ENCODE data around the gene WDR81.
A peak's percentile ranks its signal among the peaks of the same experiment; 100 is the strongest.
"Not testable (repeated sequence)": the region's sequence is repeated elsewhere in the genome, so short reads cannot be mapped to it uniquely, and the experiment has no call there.

Gene WDR81

DNA sequence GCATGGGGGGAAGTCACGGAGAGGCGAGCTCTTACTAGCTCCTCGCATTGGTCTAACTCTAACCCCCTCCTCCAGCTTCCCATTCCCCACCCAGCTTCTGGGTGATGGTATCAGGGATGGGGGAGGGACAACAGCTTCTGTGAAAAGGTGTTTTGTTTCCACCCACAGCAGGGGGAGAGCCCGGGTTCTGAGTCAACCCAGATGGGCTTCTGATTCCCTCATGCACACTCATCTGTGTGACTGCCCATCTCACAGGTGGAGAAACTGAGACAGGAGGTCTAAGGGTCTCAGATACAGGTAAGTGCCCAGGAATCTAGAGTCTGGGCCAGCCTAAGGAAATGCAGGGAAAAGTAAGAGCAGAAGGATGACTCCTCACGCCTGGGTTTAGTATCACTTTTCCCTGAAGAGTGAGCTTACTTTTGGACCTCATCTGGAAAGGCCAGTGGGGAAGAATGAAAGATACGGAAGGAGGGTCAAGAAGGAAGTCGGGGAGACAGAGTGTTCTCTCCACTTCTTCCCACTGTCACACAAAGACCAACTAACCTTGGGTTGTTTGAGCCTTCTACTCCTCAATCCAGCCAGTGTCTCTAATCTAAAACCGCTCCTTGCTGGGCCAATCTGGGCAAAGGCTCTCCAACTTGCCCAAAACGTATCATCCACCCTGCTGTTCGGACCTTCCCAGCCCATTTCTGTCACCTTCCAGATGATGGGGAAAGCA is 11.2 kb upstream of the WDR81 start:
- DNase-seq (ENCODE audit: extremely low read depth in 1 of 2, low read depth in 1 of 2) = no peak

DNA sequence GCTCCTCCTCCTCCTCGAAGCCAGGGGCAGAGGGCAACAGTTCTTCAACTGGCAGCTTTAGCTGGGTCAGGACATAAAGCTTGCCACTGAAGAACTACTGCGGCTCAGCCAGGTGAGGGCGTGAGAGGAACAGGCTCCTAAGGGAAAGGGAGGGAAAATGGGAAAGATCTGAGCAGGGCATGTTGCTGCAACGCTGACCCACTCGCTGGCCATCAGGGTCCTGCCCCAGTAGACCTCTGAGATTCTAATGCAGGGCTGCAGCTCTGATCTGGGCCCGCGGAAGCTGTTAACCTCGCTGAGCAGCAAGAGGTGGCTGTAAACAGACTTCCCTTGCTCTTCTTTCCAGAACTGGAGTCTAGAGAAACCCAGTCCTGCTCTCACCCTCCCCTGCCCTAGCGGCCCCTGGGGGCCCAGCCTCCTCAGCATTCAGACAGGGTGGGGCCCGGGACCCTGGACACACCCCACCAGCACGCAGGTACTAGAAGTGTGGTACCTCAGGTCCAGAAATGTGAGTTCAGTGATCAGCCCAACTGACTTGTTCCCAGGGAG is 10.6 kb upstream of the WDR81 start:
- no peak for DNase-seq (ENCODE audit: extremely low read depth in 1 of 2, low read depth in 1 of 2)

DNA sequence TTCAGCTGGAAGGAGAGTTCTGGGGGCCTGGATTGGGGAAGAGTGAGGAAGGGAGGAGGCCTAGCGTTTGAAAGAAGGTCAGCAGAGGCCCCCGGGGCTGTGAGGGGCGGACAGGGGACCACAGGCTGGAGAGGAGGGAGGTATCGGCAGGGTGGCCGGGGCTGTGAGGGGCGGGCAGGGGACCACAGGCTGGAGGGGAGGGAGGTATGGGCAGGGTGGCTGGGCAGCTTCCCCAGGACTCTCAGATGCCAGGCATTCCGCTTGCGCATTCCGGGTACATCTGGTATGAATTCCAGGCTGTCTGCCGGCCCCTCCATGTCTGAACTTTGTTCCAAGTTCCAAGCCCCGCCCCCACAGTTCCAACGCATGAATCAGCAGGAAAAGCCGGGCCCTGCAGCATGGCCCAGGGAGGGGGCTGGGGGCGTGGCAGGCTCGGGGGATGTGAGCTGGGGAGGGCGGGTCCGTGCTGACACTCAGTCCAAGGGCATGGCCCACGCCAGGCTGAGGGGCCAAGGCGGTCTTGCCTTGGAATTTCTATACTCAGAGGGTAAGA is 10.0 kb upstream of the WDR81 start:
- DNase-seq (ENCODE audit: extremely low read depth in 1 of 2, low read depth in 1 of 2) = no peak

DNA sequence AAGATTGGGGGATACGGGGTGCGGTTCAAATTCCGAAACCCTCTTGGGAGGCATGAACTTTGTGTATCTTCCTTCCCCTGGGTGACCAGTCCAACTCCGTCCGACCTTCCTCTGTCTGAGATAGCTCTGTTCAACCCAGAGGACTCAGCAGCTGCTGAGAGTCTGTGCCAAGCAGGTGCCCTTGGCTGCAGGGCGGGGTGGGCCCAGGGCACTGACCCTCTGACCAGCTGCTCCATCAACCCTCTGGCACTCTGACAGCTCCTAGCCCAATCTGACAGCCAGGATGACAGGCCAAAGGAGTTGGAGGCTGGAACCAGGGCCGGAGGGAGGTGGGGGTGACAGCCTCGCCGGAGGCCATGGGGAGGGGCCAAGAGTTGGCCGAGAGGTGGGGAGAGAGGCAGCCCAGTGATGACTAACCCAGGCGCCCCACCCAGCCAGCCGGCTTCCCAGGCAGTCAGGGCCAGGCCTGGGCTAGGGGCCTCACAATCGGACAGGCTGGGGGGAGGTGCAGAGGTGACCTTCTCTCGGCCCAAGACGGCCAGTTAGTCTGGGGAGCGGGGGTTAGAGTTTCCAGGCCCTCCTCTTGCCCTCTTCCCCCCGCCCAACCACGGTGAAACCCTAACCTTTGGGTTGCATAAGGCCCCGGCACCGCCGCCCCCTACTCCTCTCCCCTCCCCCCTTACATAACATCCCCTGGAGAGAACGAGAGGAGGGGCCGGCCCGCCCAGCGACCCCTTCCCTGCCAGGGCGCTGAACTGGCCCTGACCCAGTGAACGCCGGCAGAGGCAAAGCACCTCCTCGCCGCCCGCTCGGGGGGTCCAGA is 9.3 kb upstream of the WDR81 start:
- DNase-seq (ENCODE audit: extremely low read depth in 1 of 2, low read depth in 1 of 2) = no peak

DNA sequence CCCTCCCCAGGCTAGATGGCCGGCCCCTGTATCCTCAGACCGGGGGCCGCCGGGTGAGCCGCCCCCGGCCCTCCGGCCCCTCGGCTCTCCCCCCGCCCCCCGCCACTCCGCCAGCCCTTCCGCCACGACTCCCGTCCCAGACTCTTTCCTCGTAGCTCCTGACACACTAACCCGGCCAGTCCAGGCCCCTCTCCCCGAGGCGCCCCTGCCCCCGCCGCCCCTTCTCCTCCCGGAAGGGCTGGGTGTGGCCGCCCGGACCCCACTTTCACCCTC is 8.8 kb upstream of the WDR81 start:
- DNase-seq (ENCODE audit: extremely low read depth in 1 of 2, low read depth in 1 of 2) = no peak

DNA sequence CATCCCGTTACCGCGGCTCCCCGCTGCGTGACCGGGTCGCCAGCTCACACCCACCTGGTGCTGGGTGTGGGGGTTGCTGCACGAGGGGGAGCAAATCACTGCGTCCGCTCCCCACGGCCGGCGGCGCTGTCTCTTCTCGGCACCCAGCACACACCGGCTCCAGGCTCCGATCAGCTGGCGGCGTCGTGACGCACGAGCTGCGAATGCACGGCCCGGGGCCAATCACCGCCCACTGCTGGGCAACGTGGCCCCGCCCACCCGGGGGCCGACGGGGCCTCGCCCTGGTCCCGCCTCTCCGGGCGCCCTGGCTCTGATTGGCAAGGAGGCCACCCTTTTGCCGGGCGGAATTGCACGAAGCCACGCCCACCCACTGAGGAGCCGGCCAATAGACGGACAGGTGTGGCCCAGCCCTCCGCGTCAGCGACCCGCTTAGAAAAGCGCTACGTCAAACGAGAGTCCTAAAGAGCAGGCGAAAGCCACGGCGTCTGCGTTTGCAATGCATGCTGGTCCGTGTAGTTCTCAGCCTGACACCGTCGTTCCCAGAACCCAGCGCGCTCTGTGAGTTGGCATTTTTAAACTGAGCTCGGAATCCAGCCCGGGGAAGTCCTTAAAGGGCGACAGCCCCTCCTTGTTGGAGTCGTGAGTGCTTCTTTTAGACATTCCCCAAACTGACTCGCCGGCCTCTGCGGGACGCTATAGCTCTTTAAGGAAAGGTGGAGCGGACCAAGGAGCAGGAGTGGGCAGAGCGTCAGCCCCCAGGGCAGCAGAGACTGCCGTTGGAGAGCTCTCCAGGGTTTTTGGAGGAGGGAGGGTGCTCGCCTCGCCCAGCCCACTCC is 8.2 kb upstream of the WDR81 start:
- DNase-seq (ENCODE audit: extremely low read depth in 1 of 2, low read depth in 1 of 2) = peak; percentile 100

DNA sequence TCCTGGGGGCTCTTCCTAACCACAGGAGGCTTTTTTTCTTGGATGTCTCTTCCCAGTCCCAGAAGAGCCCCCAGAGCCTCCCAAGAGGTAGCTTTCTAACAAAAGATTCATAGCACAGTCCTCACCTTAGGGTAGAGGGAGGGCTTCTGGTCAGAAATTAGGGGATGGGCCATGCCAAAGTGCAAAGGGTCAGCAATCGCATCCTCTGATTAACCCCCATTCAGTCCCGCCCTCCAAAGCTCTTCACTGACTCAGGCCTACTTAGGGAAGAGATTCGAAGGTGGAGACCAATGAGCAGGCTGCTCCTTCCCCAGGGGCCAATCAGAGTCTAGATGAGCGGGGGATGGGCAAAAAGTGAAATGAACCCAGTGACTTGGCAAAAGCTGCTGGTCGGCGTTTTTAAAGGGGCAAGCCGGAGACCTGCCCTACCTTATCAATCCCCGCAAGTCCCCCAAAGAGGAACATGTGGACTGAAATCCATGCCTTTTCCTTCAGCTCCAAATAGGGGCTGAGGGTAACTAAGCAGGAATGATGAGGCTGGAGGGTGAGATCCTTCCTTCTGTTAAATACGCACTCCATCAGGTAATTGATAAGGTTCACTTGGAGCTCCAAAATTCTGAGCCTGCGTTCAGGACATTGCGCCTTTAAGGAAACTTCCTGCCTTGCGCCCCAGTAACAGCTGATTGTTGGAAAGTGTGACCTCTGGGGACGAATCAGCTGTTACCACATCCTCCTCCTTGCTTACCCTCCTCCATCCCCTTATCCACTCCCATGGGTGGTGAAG is 7.4 kb upstream of the WDR81 start:
- DNase-seq (ENCODE audit: extremely low read depth in 1 of 2, low read depth in 1 of 2) = peak; percentile 54 to 56

DNA sequence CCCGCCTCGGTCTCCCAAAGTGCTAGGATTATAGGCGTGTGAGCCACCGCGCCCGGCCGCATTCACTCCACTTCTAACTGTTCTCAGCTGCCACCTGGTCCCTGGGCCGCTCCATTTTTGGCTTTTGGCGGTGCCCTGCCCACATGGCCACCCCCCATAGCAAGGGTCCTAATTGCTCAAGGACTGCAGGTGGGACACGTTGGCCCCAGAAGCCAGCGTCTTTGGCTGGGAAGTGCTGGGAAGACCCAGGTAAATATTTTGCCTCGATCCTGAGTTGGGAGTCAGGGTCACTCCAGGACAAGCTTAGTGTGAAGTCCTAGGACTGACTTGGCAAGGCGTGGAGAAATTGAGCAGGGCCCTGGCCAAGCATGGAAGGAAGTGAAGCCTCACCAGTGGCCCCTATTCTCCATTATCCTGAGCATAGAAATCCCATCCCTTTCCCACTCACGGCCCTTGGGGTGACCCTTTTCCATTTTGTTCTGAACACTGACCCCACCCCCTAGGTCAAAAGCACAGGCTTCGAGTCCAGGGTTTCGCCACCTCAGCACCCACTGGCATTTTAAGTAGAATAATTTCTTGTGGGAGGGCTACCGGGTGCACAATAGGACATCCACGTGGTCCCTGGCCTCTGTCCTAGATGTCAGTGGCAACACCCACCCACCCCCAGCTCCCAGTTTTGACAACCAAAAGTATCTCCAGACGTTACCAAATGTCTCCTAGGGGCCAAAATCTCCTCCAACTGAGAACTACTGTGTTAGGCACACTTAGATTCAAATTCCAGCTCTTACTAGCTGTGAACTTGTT is 5.9 kb upstream of the WDR81 start:
- no peak for DNase-seq (ENCODE audit: extremely low read depth in 1 of 2, low read depth in 1 of 2)

DNA sequence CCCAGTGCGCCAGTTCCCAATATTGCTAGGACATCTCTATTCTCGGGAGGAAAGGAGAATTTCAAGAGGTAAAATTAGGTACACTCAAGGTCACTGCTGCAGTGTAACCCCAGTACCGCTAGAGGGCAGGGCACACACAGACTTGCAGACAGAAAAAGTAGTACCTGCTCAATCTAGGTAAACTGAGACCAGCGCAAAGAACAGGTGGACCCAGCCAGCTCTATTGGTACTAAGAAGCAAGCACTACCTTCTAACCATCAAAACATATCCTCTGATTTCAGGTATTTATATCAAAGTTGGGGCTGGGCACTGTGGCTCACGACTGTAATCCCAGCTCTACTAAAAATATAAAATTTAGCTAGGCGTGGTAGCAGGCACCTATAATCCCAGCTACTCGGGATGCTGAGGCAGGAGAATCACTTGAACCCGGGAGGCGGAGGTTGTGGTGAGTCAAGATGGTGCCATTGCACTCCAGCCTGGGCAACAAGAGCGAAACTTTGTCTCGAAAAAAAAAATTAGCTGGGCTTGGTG is 3.6 kb upstream of the WDR81 start:
- peak; percentile 41 to 49 for DNase-seq (ENCODE audit: extremely low read depth in 1 of 2, low read depth in 1 of 2)

DNA sequence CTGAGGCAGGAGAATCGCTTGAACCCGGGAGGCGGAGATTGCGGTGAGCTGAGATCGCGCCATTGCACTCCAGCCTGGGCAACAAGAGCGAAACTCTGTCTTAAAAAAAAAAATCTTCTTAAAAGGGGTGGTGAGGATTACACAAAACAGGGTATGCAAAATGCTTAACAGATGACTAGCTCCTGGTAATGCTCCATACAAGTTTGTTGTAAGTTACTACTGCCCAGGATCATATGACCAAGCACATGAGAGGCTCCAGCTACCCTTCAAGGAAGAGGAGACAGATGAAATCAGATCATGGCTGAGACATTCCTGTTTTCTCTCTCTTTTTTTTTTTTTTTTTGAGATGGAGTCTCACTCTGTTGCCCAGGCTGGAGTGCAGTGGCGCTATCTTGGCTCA is 2.5 kb upstream of the WDR81 start:
- DNase-seq (ENCODE audit: extremely low read depth in 1 of 2, low read depth in 1 of 2) = not testable (repeated sequence)

DNA sequence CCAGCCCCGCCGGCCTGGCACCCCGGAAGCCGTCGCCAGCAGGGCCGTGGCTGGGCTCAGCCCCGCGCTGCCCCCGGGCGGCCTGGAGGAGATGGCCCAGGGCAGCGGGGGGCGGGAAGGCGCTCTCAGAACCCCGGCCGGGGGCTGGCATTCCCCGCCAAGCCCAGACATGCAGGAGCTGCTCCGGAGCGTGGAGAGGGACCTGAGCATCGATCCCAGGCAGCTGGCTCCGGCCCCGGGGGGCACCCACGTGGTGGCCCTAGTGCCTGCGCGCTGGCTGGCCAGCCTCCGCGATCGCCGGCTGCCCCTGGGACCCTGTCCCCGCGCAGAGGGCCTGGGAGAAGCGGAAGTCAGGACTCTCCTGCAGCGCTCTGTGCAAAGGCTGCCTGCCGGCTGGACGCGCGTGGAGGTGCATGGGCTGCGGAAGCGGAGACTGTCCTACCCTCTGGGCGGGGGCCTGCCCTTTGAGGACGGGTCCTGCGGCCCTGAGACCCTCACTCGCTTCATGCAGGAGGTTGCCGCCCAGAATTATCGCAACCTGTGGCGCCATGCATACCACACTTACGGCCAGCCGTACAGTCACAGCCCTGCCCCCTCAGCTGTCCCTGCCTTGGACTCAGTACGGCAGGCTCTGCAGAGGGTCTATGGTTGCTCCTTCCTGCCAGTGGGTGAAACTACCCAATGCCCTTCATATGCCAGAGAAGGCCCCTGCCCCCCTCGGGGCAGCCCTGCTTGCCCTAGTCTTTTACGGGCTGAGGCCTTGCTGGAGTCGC is 551 bp downstream of the WDR81 start:
- no peak for DNase-seq (ENCODE audit: extremely low read depth in 1 of 2, low read depth in 1 of 2)

DNA sequence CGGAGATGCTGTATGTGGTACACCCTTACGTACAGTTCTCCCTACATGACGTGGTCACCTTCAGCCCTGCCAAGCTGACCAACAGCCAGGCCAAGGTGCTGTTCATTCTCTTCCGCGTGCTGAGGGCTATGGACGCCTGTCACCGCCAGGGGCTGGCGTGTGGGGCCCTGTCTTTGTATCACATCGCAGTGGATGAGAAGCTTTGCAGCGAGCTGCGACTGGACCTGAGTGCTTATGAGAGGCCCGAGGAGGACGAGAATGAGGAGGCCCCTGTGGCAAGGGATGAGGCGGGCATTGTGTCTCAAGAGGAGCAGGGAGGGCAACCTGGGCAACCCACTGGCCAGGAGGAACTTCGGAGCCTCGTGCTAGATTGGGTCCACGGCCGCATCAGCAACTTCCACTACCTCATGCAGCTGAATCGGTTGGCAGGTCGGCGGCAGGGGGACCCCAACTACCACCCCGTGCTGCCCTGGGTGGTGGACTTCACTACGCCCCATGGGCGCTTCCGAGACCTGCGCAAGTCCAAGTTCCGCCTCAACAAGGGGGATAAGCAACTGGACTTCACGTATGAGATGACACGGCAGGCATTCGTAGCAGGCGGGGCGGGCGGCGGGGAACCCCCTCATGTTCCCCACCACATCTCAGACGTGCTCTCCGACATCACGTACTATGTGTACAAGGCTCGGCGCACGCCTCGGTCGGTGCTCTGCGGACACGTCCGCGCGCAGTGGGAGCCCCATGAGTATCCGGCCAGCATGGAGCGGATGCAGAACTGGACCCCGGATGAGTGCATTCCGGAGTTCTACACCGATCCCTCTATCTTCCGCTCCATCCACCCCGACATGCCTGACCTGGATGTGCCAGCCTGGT is 1.4 kb downstream of the WDR81 start:
- DNase-seq (ENCODE audit: extremely low read depth in 1 of 2, low read depth in 1 of 2) = no peak

DNA sequence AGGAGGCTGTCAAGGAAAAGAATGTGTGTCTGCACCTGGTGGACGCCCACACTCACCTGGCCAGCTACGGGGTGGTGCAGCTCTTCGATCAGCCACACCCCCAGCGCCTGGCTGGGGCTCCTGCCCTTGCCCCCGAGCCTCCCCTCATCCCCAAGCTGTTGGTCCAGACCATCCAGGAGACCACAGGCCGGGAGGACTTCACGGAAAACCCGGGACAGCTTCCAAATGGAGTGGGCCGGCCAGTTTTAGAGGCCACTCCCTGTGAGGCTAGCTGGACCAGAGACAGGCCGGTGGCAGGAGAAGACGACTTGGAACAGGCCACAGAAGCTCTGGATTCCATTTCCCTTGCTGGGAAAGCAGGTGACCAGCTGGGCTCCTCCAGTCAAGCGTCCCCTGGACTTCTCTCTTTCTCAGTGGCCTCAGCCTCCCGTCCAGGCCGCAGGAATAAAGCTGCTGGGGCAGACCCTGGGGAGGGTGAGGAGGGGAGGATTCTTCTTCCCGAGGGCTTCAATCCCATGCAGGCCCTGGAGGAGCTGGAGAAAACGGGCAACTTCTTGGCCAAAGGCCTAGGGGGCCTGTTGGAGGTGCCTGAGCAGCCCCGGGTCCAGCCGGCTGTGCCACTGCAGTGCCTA is 2.2 kb downstream of the WDR81 start:
- DNase-seq (ENCODE audit: extremely low read depth in 1 of 2, low read depth in 1 of 2) = no peak

DNA sequence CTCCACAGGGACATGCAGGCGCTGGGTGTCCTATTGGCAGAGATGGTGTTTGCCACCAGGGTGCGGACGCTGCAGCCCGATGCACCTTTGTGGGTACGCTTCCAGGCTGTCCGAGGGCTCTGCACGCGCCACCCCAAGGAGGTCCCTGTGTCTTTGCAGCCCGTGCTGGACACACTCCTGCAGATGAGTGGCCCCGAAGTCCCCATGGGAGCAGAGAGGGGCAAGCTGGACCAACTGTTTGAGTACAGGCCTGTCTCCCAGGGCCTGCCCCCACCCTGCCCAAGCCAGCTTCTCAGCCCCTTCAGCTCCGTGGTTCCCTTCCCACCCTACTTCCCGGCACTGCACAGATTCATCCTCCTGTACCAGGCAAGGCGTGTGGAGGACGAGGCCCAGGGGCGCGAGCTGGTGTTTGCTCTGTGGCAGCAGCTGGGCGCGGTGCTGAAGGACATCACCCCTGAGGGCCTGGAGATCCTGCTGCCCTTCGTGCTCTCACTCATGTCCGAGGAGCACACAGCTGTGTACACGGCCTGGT is 2.8 kb downstream of the WDR81 start:
- no peak for DNase-seq (ENCODE audit: extremely low read depth in 1 of 2, low read depth in 1 of 2)

DNA sequence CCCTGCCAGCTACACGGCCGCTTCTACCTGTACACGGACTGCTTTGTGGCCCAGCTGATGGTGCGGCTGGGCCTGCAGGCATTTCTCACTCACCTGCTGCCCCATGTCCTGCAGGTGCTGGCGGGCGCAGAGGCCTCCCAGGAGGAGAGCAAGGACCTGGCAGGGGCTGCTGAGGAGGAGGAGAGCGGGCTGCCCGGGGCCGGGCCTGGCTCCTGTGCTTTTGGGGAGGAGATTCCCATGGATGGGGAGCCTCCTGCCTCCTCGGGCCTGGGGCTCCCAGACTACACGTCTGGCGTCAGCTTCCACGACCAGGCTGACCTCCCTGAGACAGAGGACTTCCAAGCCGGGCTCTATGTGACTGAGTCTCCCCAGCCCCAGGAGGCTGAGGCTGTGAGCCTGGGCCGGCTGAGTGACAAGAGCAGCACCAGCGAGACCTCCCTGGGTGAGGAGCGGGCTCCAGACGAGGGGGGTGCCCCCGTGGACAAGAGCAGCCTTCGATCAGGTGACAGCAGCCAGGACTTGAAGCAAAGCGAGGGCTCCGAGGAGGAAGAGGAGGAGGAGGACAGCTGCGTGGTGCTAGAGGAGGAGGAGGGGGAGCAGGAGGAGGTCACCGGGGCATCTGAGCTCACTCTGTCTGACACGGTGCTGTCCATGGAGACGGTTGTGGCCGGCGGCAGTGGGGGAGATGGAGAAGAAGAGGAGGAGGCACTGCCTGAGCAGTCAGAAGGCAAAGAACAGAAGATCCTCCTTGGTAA is 3.5 kb downstream of the WDR81 start:
- DNase-seq (ENCODE audit: extremely low read depth in 1 of 2, low read depth in 1 of 2) = no peak

DNA sequence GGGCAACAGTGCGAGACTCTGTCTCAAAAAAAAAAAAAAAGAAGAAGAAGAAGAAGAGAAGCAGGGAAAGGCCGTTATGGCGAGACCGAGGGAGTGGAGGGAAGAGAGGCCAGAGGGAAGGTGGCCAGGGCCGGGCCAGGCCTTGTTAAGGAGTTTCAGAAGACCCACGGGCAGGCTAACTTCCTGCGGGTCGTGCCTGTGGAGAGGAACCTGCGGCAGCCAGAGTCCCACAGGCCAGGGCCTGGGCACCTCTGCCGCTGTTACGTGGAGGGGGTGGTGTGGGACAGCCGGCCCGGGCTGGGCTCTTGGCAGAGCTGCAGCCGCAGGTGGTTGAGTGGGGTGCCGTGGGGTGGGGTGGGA is 5.4 kb downstream of the WDR81 start:
- no peak for DNase-seq (ENCODE audit: extremely low read depth in 1 of 2, low read depth in 1 of 2)
